Ammon's horn (tissue), 1 donor: ENCODE results near the gene SPEM1.

Experiments
- DNase-seq: peaks from one replicate; pipeline ENCODE4 v3.0.0-alpha.2; 2016; ENCODE audit warnings: low spot score

SPEM1 gene

DNA sequence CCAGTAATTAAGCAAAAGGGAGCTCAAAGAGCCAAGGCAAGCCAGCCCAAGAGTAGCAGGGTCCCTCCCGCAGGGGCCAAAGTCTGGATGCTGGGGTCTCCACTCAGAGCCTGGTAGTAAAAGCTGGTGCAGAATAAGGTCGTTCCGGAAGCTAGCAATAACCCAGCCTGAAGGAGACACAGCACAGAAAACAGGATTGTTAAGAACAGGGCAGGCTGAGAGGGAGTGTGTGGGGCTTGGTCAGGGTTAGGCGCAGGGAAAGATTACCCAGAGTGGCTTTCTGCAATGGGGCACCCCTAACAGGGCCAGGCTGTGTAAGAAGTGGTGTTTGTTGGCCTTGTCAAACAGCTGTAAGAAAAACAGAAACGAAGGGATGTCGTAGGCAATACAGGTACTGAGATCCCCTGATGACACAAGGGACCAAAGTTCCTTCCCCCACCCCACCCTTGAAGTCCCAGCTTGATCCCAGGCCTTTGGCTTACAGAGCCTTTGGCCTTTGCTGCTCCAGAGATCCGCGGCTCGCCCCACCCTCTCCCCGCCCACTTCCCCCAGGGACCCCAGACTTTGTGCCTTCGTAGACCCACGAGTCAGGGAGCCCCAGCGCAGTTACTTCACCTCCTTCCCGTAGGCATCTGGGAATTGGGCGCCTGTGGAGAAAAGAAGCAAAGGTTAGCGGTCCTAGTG is 16.9 kb upstream of the SPEM1 start:
- DNase-seq: no peak

DNA sequence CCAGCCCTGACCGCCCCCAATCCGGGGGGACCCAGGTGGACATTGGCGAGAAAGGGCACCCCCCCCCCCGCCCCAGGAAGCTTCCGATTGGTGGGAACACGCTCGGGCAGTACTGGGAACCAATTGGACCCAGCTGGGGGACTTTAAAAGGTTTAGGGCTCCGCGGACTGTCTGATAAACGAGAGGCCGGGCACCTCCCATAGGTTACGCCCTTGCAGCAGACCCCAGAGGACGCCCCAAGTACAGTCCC is 16.5 kb upstream of the SPEM1 start:
- DNase-seq: no peak

DNA sequence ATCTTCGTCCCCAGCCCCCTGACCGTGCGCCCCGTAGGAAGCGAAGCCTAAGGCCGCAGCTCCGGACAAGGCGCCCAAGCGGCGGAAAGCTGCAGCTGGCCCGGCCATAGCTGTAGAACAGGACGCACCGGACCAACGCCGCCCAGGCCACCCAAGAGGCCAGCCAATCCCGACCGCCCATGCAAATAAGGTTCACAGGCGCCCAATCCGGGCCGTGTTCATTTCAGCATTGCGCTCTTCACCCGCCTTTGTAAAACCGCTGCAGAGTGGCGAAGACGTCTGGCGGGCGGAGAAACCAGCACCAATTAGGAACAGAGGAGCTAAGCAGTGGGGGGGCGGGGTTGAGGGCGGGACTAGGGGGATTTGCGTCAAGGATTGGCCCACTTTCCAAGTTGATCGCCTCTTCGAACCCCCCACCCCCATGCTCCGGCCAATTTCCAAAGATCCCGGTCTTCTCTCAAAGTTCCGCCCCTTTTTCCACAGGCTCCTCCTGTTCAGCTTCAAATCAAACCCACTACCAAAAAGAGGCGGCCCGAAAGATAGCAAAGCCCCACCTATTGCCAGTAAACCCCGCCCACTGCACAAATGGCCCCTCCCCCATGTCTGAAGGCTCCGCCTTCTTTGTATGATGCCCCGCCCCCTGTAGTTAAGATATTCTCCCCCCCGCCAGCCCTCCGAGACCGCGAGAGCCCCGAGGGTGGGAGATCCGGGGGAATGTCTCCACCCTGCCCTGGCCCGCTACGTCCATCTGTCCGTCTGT is 16.0 kb upstream of the SPEM1 start, which contains the start of gene TMEM256:
TSS of gene TMEM256 (minus strand) at position 121 of the 760 bp plus-strand sequence. CDS start at position 108, 13 bp downstream.
- peak; percentile 100 for DNase-seq

DNA sequence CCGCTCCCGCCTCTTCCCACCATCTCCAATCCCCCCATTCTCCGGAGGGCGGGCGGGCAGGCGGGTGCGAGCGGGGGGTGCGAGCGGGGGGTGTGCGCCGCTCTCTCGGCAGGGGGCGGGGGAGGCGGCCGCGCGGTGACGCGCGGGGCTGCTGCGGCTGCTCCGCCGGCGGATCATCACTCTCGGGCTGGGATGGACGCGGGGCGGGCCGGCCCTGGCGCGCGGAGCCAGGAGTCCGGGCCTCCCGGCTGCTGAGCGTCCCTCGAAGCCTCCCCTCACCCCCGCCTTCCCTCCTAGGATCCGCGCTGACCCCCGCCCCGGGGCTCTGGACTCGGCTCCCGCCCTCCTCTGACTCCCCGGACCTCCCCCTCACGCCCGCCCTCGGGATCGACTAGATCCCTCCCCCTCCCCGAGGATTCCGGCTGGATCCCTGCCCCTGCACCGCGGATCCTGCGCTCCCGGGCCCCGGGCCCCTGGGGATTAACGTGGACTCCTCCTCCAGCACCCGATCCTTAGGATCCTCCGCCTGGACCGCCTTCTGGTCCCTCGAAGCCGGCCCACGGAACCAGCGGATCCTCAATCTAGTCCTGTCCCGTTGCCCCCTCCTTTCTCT is 15.3 kb upstream of the SPEM1 start:
- no peak for DNase-seq

DNA sequence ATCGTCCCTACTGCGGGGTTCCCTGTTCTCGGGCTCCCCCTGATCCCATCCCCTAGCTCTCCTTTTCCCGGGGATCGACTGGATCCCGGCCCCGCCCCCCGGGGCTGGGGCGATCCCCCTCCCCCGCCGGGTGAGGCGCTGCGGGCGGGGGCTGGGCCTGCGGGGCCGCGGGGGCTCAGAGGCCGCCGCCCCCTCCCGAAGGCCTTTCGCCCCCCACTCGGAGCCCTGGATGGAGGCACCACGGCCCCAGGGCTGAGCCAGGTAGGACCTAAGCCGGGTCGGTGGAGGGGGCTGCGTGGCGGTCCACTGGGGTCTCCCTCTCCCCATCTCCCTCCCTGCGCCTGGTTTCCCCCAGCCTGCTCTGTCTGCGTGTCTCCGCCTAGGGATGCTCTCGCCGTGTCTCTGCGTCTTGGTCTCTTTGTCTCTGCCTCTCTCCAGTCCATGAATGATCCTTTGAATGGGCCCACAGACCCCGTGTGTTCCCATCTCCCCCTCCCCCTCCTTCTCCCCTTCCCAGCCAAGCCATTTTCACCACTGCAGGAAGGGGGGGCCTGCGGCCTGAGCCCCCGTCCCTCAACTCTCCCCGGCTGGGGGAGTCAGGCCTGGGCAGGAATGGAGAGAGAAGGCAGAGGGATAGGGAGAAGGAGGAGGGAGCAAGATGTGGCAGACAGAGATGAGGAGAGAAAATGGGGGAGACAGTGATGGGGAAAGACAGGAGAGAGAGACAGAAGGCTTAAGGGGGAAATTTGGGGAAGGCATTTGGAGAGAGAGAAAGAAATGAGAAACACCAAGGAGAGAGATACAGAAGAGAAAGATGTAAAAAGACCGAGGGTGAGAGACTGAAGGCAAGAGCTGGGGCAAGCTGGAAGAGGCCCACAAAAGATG is 14.5 kb upstream of the SPEM1 start:
- DNase-seq: peak; percentile 57

DNA sequence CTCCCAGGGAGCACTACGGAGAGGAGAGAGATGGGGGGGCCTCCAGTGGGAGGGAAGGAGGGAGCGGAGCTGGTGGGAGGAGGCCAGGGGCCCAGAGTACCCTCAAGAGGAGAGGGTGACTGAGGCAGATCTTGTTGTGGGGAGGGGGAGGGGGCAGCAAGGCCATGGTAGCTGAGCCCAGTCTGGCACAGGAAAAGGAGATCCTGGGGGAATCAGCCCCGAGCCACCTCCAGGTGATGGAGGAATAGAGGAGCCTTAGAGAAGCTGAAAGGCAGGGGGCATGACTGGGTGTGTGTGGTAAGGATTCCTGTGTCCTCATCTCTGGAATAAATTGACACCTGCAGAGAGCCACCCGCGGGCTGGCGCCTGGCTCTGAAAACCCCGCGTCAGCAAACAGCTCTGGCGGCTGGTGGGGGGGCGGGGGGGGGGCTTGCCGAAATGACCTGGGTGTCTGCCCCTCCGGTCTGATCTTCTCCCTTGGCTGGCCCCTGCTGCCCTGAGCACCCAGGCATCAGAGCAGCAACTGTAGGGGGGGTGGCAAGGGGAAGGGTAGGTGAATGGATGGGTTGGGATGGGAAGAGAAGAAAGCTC is 13.8 kb upstream of the SPEM1 start:
- DNase-seq: no peak

DNA sequence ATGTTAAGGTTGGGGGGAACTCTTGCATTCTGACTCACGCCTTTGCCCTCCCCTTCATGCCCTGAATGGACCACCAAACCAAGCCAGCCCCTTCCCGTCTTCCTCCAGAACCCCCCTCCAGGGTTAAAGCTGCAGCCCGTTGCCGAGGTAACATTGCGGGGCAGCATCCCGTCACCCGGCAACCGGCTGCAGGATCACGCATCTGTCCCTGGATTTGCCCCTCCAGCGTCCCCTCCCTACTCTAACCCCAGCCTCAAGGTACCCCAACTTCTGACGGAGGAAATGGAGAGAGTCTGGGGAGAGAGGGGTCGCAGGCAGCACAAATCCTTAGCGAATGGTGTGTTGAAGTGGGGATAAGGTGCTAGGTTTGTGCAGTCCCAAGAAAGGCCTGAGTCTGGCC is 13.0 kb upstream of the SPEM1 start:
- no peak for DNase-seq

DNA sequence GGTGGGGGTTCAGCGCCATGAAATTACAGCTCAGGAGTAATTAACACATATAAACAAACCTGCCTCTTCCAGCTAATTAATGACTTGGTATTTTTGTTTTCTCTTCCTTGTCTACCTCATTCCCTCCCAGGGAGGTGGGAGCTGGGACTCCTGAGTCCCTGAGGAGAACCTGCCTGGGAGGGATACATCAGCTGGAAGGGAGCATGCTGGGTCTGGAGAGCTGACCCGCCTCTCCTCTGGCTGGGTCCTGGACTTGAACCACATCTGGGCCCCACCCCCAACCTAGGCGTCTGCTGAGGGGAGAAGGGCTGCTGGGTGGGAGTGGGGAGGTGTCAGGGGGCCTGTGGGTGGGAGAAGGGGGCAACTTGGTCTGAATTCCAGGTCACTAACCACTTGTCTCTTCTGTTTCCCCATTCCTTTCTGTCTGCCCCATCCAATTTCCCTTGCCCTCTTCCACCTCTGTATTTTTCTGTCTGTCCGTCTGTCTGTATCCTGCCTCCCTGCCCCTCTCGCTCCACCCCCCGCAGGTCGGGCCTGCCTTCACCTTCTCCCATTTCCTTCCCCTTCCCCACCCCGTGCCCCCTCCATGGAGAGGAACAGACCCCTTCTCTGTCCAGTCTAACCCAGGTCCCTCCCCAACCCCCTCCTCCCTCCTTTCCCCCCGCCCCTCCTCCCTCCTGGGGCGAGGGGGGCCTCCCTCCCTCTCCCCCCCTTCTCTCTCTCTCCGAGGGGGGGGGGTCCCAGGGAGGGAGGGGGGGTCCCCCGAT is 12.5 kb upstream of the SPEM1 start, which contains the start of gene NLGN2:
TSS of gene NLGN2 (plus strand) at position 361 of the 767 bp plus-strand sequence. CDS start 411 bp downstream, outside the sequence.
- DNase-seq: no peak

DNA sequence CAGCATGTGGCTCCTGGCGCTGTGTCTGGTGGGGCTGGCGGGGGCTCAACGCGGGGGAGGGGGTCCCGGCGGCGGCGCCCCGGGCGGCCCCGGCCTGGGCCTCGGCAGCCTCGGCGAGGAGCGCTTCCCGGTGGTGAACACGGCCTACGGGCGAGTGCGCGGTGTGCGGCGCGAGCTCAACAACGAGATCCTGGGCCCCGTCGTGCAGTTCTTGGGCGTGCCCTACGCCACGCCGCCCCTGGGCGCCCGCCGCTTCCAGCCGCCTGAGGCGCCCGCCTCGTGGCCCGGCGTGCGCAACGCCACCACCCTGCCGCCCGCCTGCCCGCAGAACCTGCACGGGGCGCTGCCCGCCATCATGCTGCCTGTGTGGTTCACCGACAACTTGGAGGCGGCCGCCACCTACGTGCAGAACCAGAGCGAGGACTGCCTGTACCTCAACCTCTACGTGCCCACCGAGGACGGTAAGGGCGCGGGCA is 11.8 kb upstream of the SPEM1 start:
- DNase-seq: no peak

DNA sequence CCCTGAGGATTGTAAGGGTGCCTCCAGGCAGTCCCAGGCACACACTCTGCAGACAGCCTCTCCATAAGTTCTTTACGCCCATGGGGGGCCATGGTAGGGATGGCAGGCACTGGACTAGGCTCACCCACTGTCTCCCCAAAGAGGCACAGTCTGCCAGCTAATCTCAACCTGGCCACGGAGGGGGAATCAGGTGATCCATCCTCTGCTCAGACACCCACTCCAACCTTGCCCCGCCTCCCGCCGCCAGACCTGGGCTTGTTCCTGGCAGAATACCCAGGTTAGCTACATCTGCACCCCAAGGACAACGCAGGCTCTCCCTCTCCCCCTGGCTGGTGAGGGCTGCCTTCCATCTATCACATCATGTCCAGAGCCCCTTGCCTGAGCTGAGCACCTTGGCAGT is 11.3 kb upstream of the SPEM1 start:
- no peak for DNase-seq

DNA sequence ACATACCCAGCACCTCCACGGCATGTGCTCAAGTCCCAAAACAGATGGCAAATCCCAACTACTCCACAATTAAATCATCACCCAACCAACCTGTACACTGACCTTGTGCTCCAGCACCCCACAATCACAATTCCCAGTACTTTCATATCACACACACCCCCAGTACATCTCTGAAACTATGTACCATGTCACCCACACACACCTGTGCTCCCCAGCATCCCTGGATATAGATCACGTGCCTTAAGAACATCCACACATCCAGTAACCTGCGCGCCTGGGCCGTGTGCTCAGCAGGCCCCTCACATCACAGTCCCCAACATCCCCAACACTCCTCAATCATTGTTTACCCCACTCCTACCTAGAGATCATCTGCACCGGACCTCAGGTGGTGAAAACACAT is 10.4 kb upstream of the SPEM1 start:
- no peak for DNase-seq

DNA sequence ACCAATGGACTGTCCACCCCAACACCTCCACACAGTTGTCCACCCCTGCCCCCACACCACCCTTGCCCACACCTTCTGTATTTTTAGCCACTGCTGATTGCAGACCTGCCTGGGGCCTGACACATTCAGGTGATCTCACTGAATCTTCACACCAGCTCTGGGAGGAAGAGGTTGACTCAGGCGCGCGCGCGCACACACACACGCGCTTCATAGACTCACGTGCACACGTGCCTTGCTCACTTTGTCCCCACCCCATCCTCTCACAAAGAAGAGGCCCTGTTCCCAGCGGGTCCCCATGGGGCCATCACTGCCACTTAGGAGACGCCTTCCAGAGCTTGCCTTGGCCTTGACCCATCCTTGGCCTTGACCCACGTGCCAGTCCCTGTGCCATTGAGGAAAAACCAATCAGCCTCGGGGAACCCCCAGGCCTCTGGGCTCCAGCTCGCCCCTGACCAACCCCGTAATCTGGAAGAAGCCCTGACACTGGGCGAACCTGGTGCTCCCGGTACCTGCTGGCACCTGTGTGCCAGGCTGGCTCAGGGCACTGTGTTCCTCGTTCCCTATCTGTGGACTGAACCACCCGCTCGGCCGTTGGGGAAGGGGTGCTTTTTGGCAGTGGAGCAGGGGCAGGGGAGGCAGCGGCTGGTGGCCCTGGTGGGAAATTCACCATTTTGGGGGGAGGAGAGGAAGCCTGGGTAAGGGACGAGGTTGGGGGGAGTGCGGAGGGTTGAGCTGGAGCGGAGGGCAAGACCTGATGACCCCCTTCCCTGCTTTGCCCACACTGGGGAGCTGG is 9.3 kb upstream of the SPEM1 start:
- no peak for DNase-seq

DNA sequence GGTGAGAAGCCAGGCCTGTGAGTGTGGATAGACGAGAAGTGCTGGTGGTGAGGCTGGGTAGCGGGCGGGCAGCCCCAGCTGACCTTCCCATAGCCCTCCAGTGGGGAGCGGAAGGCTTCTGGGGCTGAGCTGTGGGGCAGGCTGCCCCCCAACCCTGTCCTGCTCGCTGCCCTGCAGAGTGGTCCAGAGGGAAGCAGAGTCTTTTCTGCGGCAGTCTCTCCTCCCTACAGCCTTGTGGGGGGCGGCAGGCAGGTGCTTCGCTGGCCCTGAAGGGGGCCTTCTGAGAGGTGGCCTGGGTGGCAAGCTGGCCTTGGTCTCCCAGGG is 8.7 kb upstream of the SPEM1 start:
- no peak for DNase-seq

DNA sequence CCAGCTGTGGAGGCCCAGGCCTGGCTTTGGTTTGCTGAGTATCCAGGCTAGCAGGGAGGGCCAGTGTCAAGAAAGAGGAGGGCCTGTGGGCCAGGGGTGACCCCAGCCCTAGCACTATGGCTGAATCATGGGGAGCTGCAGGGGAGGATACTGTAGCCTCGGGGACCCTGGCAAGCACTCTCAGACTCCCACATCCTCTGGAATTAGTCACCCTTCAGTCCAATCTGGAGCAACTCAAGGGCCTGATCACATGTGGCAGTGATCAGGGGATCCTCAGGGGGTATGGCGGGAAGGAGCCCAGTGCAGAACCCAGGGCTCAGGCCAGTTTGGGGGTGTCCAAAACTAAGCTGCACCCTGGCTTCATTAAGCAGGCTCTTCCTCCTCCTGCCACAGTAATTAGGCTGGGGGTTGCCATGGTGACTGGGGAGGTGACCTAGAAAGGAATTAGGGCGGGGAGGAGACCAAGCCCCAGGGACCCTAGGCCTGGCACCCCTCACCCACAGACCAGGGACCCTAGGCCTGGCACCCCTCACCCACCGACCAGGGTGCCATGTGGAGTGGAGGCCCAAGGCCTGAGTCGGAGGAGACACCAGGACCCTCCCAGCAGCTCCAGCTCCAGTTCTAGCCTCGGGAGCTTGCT is 6.7 kb upstream of the SPEM1 start:
- DNase-seq: no peak

DNA sequence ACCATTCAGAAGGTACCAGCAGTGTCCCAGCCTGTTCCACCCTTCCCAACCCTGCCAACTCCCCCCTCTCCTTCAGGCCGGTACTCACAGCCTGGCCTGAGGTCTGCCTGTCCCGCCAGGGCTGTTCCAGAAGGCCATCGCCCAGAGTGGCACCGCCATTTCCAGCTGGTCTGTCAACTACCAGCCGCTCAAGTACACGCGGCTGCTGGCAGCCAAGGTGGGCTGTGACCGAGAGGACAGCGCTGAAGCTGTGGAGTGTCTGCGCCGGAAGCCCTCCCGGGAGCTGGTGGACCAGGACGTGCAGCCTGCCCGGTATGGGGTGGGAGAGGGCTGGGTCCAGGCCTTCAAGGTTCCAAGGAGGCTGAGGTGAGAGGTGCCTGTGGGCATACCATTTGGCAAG is 5.3 kb upstream of the SPEM1 start:
- no peak for DNase-seq

DNA sequence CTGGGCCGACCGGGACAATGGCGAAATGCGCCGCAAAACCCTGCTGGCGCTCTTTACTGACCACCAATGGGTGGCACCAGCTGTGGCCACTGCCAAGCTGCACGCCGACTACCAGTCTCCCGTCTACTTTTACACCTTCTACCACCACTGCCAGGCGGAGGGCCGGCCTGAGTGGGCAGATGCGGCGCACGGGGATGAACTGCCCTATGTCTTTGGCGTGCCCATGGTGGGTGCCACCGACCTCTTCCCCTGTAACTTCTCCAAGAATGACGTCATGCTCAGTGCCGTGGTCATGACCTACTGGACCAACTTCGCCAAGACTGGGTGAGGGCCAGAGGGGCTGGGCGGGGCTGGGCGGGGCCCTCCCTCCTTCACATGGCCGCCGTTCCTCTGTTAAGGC is 4.3 kb upstream of the SPEM1 start:
- DNase-seq: no peak

DNA sequence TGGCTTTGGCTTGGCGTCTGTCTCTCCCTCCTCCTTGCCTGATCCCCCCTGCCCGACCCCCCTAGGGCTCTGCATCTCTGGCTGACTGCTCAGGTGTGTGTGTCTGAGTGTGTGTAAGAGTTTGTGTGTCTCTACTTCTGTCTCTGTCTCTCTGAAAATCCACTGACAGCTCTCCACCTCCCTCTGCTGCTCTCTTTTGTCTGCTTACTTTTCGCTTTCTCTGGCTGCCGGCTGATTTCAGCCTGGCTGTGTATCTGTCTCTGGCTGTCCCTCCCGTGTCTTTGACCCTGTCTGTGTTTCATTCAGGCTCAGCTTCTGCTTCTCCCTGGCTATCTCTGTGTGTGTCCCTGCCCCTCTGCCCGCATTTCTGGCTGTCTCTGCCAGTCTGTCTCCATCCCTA is 3.8 kb upstream of the SPEM1 start:
- DNase-seq: no peak

DNA sequence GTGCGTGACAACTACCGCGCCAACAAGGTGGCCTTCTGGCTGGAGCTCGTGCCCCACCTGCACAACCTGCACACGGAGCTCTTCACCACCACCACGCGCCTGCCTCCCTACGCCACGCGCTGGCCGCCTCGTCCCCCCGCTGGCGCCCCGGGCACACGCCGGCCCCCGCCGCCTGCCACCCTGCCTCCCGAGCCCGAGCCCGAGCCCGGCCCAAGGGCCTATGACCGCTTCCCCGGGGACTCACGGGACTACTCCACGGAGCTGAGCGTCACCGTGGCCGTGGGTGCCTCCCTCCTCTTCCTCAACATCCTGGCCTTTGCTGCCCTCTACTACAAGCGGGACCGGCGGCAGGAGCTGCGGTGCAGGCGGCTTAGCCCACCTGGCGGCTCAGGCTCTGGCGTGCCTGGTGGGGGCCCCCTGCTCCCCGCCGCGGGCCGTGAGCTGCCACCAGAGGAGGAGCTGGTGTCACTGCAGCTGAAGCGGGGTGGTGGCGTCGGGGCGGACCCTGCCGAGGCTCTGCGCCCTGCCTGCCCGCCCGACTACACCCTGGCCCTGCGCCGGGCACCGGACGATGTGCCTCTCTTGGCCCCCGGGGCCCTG is 3.0 kb upstream of the SPEM1 start:
- no peak for DNase-seq

DNA sequence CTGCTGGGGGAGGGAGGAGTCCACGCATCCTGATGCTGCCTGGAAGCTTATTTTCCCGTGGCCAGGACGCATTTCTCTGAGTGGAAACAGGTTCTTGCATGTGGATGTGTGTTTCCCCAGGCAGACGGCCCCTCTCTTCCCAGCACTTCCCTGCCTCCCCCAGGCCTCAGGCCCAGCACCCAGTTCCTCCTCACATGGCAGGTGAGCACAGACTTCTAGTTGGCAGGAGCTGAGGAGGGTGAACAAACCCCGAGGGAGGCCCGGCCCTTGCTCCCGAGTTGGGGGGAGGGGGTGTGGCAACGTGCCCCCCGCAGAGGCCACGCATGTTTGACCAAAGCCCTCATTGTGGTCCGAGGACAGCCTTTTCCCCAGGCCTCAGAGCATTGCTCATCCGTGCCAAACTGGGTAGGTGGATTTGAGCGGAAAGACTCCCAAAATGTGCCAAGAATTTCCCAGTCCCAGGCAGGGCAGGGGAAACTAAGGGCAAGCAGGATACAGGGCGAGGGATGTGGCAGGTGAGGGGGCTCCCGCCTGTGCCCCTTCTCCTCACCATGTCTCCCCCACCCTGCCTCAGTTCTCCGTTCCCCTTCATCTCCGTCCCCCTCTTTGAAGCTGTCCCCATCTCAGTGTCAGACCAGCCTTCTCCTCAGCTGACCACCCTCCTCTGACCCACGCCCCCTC is 1.5 kb upstream of the SPEM1 start:
- no peak for DNase-seq
